SIG-M5 treated with dmso at 0.1 percent for 504 hours (cell line): ENCODE measurements around the gene MMP13.
"Not testable (repeated sequence)": the region's sequence is repeated elsewhere in the genome, so short reads cannot be mapped to it uniquely, and the experiment has no call there.

Experiments used
- DNase-seq: peaks from one replicate; lab custom pipeline; 2025; ENCODE audit not compliant: unreplicated experiment; lab: John Stamatoyannopoulos, UW

MMP13 gene

GRCh38 chr11:102936864-102937509, 18.5 kb downstream of the MMP13 start:
- DNase-seq: no peak

DNA sequence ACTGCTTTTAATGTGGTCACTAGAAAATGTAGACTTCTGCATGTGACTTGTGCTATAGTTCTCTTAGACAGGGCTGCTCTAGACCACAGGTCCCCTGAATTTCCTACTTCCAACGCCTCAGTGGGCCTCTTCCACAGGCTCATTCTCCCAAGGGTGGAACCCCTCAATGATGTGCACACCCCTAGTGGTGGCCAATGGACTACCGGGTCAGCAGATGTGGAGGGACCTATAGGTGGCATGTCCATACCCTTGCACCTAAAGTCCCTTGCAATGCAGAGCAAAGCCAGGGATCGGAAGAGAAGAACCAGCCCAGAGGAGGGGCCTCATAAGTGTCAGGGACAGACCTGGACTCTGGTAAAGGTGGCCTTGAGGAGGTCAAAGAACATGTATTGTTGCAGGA, 20.0 kb downstream of the MMP13 start:
- DNase-seq: no peak

DNA sequence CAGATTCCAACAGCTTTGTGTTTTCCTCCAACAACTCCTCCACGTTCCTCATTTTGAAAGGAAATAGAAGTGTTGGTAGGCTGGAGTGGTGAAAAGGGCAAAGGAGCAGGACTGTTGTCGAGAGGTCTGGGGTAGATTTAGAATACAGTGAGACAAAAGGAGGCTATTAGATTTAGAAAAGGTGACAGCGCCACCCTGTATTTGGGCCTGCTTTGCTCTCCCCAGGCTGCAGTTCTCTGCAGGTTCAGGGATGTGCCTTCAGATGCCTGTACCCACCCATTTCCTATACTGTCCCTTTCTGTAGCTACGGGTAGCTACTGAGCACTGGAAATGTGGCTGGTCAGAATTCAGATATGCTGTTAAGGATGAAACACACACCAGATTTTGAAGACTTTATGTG, 20.8 kb downstream of the MMP13 start:
- DNase-seq: no peak

DNA sequence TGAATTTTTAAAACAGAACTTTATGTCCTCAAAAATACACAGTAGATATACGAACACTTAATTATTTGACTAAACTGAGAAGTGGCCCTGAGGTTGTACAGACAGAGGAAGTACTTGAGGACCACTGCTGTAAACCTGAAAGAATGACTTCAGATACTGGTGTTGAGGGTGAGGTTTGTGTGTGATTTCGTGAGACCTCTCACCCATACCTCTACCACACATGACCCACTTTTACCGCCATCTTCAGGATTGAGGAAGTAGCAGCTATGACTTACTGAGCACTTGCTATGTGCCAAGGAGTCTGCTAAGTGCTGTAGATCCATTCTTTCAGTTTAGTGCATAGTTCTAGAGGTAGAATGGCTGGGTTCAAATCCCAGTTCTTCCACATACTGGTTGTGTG, 21.9 kb downstream of the MMP13 start:
- DNase-seq: no peak

DNA sequence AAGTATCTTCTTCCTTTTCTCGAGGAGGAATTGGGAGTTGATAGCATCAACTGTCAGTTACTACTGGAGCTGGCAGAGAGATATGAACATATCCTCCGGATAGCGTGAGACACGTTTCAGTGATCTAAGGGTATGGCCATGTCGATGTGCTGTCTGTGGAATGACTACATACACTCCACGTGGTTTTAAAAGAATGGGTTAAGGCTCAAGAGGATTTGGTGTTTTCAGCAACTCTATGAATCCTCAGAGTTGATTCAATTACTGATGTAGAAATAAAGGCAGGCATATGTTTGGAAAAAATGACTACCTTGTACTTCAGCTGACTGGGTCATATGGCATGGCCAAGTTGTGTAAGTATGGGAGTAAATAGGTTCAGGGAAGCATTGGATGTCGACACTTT, 22.9 kb downstream of the MMP13 start:
- DNase-seq: no peak

DNA sequence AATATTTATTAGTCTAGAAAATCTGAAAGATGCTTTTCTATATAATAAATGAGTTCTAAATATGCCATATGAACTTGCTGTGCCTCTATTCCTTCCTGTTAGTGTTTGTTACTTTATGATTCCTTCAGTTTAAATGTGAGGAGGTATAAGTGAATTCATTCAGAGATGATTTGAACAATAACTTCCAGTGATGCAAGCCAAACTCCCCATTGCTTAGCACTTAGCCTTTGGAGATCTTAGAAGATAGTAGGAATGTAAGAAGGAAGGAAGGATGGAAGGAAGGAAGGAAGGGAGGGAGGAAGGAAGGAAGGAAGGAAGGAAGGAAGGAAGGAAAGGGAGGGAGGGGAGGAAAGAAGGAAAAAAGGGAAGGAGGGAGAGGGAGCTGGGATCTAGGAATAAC, 25.1 kb downstream of the MMP13 start:
- DNase-seq: no peak

DNA sequence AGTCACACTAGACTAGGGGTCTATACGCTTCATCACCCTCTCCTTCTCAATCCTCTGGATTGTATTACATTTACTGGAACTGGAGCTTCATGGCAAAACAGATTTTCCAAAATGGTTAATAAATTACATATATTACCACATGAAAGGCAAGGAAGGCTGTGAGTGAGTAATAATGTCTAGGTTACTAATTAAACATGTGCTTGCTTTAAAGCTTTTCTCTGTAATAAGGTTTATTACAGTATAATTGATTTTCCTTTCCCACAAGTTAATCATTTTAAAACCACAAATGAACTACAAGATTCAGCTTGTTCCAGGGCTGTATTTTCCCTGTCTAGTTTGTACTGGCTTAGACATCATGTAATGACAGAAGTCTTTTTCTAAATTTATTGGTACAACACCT, 25.6 kb downstream of the MMP13 start:
- no peak for DNase-seq

- DNase-seq: no peak
Observed at GRCh38 chr11:102929166-102929565, 26.4 kb downstream of the MMP13 start.

DNA sequence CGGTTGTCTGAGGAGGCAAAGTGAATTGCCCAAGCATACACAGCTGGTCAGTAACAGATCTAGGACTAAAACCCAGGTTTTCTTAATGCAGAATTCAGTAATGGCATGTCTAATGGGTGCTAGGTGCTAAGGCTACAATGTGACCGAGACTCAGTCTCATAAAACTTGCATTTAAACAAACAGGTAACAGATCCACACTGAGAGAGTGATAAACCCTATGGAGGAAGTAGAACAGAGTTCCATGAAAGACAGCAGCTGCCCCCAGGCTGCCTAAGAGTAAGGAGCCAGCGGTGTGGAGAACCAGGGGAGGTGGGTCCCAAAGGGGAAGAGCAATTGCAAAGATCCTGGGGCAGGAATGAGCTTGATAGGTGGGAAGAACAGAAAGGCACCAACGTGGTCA, 27.3 kb downstream of the MMP13 start:
- DNase-seq: no peak

DNA sequence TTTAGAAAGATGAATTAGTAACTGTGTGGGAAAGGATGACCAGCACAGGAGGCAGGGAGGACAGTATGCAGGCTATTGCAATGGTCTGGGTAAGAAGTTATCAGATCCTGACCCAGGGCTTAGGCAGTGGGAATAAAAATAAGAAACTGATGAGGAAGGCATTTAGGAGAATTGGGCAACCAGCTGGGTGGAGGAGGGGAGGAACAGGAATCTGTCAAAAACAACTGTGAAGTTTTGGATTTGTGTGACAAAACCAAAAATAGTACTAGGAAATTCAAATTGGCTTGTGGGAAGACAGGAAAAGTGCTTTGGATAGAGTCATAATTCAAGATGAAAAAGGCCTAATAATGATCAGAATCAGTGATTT, 27.9 kb downstream of the MMP13 start:
- DNase-seq: no peak

- DNase-seq: no peak
Observed at GRCh38 chr11:102926961-102927623, 28.4 kb downstream of the MMP13 start.

DNA sequence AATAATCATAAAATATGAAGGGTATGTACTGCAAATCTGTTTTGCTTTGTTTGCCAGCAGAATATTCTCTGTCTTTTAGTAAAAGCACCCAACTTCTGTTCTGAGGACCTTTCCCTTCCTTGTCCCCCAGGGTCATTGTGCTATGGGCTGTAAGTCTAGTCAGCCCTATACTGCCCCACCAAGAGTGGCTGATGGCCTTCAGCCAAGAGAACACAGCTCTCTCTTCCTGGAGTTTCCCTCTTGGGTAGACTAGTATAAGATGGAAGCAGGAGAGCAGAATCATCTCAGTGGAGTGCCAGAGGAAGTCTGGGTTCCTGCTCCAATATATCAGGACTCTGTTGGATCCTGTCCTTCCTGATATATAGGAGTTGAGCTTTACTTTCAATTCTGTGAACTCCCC, 29.0 kb downstream of the MMP13 start:
- no peak for DNase-seq

DNA sequence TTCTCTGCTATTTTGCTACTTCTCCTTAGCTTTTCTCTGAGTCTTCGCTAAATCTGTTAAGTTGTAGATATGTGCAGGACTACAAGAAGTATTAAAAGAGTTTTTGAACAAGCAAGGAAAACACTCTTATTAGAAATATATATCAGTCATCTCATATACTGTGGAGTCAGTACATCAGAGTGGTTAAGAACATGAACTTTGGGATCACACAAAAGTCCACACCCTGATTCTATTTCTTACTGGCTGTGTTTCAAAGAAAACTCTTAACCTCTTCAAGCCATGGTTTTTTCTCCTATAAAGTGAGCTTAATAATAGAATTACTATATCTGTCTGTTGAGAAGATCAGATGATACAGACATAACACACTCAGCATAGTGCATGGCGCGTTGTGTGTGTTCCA, 29.5 kb downstream of the MMP13 start:
- DNase-seq: no peak

DNA sequence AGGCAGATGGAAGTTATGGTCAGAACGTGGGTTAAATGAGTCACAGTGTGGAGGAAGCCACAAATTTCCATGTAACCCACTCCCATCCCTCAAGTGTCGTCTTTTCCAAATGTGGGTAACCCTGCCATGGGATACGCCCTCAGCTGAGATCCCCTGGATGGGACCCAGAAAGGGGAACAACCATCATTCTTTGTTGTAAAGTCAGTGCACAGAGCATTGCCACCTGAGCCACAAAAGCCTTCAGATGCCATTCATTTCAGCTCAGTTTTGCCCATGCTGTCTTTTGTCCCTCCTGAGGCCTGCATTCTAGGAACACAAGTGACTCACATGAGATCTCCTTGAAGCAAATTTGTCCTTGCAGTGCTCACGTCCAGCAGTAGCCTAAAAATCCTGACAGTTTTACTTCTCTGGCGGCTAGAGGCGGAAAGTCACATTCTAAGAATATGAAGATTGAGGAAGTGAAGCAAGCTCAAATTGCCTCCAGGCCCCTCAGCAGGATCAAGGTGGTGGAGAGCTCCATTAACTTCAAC, 30.6 kb downstream of the MMP13 start:
- DNase-seq: peak; percentile 79

- no peak for DNase-seq
Observed at GRCh38 chr11:102921587-102922220, 33.8 kb downstream of the MMP13 start.

GRCh38 chr11:102920118-102920684, 35.3 kb downstream of the MMP13 start:
- DNase-seq: peak; percentile 95

DNA sequence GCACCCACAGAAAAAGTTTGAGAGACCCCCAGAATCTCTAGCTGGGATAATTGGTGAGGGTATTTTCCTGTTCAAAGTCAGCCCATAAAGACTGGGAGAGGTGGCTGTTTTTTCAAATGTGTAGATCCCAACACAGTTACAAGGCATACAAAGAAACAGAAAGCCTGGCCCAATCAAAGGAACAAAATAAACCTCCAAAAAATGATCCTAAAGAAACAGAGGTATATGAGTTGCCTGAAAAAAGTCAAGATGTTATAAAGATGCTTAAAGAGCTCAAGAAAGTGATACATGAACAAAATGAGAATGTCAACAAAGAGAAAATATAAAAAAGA, 40.5 kb downstream of the MMP13 start:
- DNase-seq: no peak

GRCh38 chr11:102914238-102915043, 41.1 kb downstream of the MMP13 start:
- peak; percentile 18 for DNase-seq

- DNase-seq: no peak
Observed at GRCh38 chr11:102912482-102912830, 43.1 kb downstream of the MMP13 start.

DNA sequence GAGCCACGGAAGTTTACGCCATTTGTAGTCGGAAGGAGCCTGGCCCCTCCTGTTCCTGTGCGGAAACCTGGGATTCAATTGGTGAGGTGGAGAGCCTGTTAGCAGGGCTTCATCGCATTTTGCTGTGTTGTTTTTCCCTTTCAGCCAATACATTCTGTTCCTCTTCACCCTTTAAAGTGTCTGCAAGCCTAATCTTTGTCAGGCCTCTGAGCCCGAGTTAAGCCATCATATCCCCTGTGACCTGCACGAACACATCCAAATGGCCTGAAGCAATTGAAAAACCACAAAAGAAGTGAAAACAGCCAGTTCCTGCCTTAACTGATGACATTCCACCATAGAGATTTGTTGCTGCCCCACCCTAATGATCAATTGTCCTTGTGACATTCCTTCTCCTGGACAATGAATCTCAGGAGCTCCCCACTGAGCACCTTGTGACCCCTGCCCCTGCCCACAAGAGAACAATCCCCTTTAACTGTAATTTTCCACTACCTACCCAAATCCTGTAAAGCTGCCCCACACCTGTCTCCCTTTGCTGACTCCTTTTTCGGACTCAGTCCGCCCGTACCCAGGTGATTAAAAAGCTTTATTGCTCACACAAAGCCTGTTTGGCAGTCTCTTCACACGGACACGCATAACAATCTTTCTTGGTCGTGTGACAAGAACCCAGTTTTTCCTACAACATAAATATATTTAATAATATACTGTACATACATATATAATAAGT, 43.6 kb downstream of the MMP13 start:
- DNase-seq: no peak

GRCh38 chr11:102905848-102906247, 49.7 kb downstream of the MMP13 start:
- not testable (repeated sequence) for DNase-seq
